Heart left ventricle (tissue), 13 donors: ENCODE measurements around the gene KREMEN1.

Source experiments
- CTCF ChIP-seq, 12 donors: fragments of 200-600 bp; sonication (generic) in 4 of 12; IDR thresholded peaks; one replicate each; pipeline versions ENCODE4 v1.5.0 to v1.8.0; 2018 to 2022; ENCODE audit warnings: antibody characterized with exemption in 12 of 12, mild to moderate bottlenecking in 5 of 12
- POLR2A ChIP-seq, 2 donors: fragments of 450-650 bp; IDR thresholded peaks; one replicate each; pipeline ENCODE4 v1.6.1; 2017; ENCODE audit warnings: antibody characterized with exemption in 2 of 2, mild to moderate bottlenecking in 2 of 2, moderate library complexity in 2 of 2
- donor health status: ischemic (EF 13 %, LVEDD 7.1; RV severe dilation, severe dysfunction).
- donor health status: DM: no; HTN: yes; CAD: no.
- donor health status: DM: no; HTN: no; CAD: no.
- donor health status: ischemic (EF 25% LVEDD 6.9; RV normal size, moderate dysfunction).
- donor health status: ischemic (EF 25% LVEDD 5.7; RV mildly dilated, moderate dysfunction).
- donor health status: ischemic (EF 35%, LVEDD 5.7; RV mildly dilated, moderate dysfunction).
- donor health status: nonischemic (EF 11% LVEDD 7.7; RV severe dilation, severe dysfunction).
- donor health status: DM: yes; HTN: yes; CAD: no.
- donor health status: PGD.
- donor health status: ischemic (EF 29% LVEDD 5.4; RV normal size, mild dysfunction).
- donor health status: nonischemic (EF 23%, LVEDD 6.1; RV moderate dilation, normal function).

GRCh38 chr22:29133603-29134133 lies 60.8 kb downstream of the KREMEN1 start:
- TF ChIP-seq CTCF (IDR thresholded peaks at IDR 0.05) (no peak), POLR2A (IDR thresholded peaks at IDR 0.05) (no peak)
